Cardiac fibroblast (primary cell): ENCODE measurements around the gene SAFB.

Source experiments
- DNase-seq, 2 donors: peaks; one replicate each; pipeline versions ENCODE4 v3.0.0 to v3.0.0-alpha.2; 2010; ENCODE audit warnings: low read depth in 2 of 2
- H3K4me3 ChIP-seq, 2 donors: replicated peaks in 1 of 2; 1 replicate in 1 of 2; 2 replicates in 1 of 2; pipeline ENCODE4 v1.5.1; 2011; ENCODE audit warnings: low read depth in 2 of 2, low read length in 2 of 2, mild to moderate bottlenecking in 2 of 2, moderate library complexity in 1 of 2
- TF ChIP-seq, protein P1 (sequence below): IDR thresholded peaks from one replicate; pipeline ENCODE4 v1.5.1; 2011; ENCODE audit warnings: low read depth, mild to moderate bottlenecking, low read length, inconsistent platforms

Gene SAFB

GRCh38 chr19:5676772-5677105, 53.9 kb downstream of the SAFB start:
- TF ChIP-seq, protein P1, sequence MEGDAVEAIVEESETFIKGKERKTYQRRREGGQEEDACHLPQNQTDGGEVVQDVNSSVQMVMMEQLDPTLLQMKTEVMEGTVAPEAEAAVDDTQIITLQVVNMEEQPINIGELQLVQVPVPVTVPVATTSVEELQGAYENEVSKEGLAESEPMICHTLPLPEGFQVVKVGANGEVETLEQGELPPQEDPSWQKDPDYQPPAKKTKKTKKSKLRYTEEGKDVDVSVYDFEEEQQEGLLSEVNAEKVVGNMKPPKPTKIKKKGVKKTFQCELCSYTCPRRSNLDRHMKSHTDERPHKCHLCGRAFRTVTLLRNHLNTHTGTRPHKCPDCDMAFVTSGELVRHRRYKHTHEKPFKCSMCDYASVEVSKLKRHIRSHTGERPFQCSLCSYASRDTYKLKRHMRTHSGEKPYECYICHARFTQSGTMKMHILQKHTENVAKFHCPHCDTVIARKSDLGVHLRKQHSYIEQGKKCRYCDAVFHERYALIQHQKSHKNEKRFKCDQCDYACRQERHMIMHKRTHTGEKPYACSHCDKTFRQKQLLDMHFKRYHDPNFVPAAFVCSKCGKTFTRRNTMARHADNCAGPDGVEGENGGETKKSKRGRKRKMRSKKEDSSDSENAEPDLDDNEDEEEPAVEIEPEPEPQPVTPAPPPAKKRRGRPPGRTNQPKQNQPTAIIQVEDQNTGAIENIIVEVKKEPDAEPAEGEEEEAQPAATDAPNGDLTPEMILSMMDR, result no peak
- DNase-seq, result no peak
- H3K4me3 ChIP-seq, result no peak overlapping the region

DNA sequence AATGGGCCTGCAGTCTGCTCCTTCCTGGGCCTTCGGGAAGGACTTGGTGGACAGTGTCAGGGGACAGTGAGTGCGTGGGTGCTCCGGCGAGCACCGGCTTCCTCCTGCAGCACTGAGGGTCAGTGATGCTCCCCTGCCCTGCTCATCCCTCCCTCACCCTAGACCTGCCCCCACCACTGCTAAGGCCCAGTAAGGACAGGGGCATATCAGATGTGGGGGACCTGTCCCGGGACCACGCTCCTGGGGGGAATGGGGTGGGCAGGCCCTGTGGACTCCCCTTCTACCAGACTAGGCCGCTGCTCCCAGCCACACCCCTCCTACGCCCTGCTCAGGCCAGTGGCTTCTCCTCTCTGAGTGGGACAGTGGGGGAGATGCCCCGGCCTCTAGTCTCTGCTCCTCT, 54.3 kb downstream of the SAFB start:
- no peak for DNase-seq
- no peak overlapping the region for H3K4me3 ChIP-seq
- TF ChIP-seq, protein P1, result no peak

- TF ChIP-seq, protein P1, result no peak
- no peak overlapping the region for H3K4me3 ChIP-seq
- no peak for DNase-seq
Observed at GRCh38 chr19:5677580-5677979, 54.7 kb downstream of the SAFB start.

- no peak overlapping the region for H3K4me3 ChIP-seq
- TF ChIP-seq, protein P1, result no peak
- no peak for DNase-seq
Observed at GRCh38 chr19:5678071-5678718, 55.3 kb downstream of the SAFB start.

- peak overlapping the region; percentile 96 to 99 for H3K4me3 ChIP-seq
- TF ChIP-seq, protein P1, result no peak
- no peak for DNase-seq
Observed at GRCh38 chr19:5679289-5680083, 56.6 kb downstream of the SAFB start.

DNA sequence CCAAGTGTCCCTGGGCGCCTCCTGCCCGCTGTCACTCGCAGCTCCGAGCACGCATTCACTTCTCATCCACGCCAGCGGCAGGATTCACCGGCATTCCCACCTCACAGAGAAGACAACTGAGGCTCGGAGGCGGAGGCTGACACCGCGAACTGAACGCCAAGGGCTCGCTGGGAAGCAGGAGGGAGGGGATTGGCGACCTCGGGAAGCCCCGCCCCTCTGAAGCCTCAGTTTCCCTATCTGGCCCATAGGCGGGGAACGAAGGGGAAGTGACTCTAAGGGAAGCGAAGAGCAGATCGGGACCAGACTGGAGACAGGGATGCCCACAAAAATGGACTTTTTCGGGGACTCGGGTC, 57.2 kb downstream of the SAFB start:
- TF ChIP-seq, protein P1, result no peak
- no peak for DNase-seq

More for the DNA sequence above, 57.2 kb downstream of the SAFB start:
- peak overlapping the region; percentile 96 to 99 for H3K4me3 ChIP-seq
